ENCODE results near the gene TEX10.

Gene TEX10

GRCh38 chr9:100294341-100294740, 58.4 kb downstream of the TEX10 start:
- no peak for DNase-seq (ENCODE audit: extremely low spot score)
- ChIA-PET POLR2A (no interaction called here), CTCF (no interaction called here)
- TF ChIP-seq CTCF (IDR thresholded peaks at IDR 0.05; ENCODE audit: control extremely low read depth, extremely low read depth, low read depth, missing control alignments), result no peak

- no peak for DNase-seq (ENCODE audit: extremely low spot score)
- ChIA-PET POLR2A (no interaction called here), CTCF (interaction anchor here (1.6 kb wide), 1 partner anchor 13 kb away, joined by 4 read pairs; no protein-coding TSS in a partner anchor)
- TF ChIP-seq CTCF (IDR thresholded peaks at IDR 0.05; ENCODE audit: control extremely low read depth, extremely low read depth, low read depth, missing control alignments), result no peak
Measured at GRCh38 chr9:100292414-100292813, 60.3 kb downstream of the TEX10 start.

GRCh38 chr9:100290714-100291113, 62.0 kb downstream of the TEX10 start:
- no peak for TF ChIP-seq CTCF (IDR thresholded peaks at IDR 0.05; ENCODE audit: control extremely low read depth, extremely low read depth, low read depth, missing control alignments)
- no peak for DNase-seq (ENCODE audit: extremely low spot score)
- CTCF ChIA-PET, result interaction anchor here (1.3 kb wide), 1 partner anchor 7 kb away, joined by 3 read pairs; no protein-coding TSS in a partner anchor
- POLR2A ChIA-PET, result no interaction called here

GRCh38 chr9:100287186-100287585, 65.6 kb downstream of the TEX10 start:
- POLR2A ChIA-PET, result no interaction called here
- DNase-seq (ENCODE audit: extremely low spot score), result no peak
- TF ChIP-seq CTCF (IDR thresholded peaks at IDR 0.05; ENCODE audit: control extremely low read depth, extremely low read depth, low read depth, missing control alignments), result no peak
- CTCF ChIA-PET, result interaction anchor here (1.5 kb wide), 1 partner anchor 9 kb away, joined by 3 read pairs; no protein-coding TSS in a partner anchor

GRCh38 chr9:100286257-100286656, 66.5 kb downstream of the TEX10 start:
- DNase-seq (ENCODE audit: extremely low spot score), result no peak
- no peak for TF ChIP-seq CTCF (IDR thresholded peaks at IDR 0.05; ENCODE audit: control extremely low read depth, extremely low read depth, low read depth, missing control alignments)
- ChIA-PET CTCF (interaction anchor here (0.8 to 1.6 kb wide), 3 partner anchors 9 to 13 kb away, joined by 3 to 6 read pairs (median 4); no protein-coding TSS in a partner anchor), POLR2A (no interaction called here)

- ChIA-PET CTCF (interaction anchor here (0.8 to 1.6 kb wide), 4 partner anchors 9 to 15 kb away, joined by 3 to 6 read pairs (median 4); no protein-coding TSS in a partner anchor), POLR2A (no interaction called here)
- no peak for DNase-seq (ENCODE audit: extremely low spot score)
- TF ChIP-seq CTCF (IDR thresholded peaks at IDR 0.05; ENCODE audit: control extremely low read depth, extremely low read depth, low read depth, missing control alignments), result no peak
Measured at GRCh38 chr9:100285601-100286000, 67.1 kb downstream of the TEX10 start.
